ENCODE results near the gene DNAJC6.

DNAJC6 gene

DNA sequence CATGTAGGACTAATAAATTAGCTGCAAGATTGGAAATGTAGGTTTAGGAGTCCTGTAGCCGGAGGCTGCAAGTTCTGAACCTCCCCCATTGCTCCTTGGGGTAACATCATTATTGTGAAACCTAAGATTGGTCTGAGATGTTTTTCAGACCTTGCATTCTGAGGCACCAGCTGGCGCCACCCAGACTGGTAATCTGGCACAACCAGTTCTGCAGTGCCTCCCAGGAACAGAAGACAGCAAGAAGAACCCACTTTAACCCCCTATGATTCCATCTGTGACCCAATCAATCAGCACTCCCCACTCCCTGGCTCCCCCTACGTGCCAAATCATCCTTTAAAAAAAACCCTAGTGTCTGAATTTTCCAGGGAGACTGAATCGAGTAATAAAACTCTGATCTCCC lies 11.6 kb upstream of the DNAJC6 start:
- no peak for DNase-seq

GRCh38 chr1:65299328-65299727 lies 10.0 kb upstream of the DNAJC6 start:
- DNase-seq = no peak

DNA sequence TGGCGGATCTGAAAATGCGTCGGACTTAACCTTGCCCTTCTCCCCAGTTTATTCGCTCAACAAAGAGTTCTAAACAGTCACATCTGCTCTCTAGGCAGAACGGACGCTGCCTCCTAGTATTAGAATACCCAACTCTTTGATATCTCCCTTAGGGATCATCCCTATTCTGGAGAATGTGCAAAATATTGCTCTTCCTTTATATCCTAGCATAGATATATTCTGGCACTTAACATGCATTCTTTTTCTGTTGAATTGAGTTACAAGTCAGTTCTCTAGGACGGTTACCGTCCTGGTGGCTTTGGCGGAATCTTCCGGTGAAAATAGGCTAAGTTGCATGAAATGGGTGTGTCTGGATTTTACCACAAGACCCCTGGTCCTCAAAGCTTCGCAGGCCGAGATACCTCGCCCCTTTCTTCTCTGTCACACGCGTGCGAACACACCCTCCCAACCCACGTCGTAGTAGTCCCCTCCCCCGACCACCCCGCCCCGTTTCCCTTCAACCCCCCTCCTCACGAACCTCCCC lies 501 bp upstream of the DNAJC6 start:
- no peak for DNase-seq

DNA sequence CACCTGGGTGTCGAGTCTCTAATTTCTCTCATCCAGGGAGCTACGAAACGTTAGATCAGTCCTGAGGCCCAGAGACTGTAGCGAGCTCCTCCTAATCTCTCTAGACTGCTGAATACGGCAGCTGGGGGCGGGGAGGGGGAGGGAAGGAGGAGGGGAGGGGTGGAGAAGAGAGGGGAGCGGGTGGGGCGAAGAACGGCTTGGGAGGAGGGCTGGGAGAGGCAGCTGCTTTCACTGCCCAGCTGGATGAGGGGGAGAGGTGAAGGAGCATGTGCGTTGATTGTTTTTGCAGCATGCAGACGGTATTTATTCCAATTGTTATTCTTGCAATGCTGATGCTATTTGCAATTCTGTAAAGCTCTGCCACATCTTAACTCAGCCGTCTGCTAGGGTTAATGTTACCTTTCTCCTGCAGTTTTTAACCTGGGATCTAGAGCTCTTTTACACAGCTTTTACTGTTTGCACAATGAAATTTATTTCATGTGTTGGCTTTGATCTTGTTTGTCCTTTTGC lies 790 bp downstream of the DNAJC6 start:
- no peak for DNase-seq

DNA sequence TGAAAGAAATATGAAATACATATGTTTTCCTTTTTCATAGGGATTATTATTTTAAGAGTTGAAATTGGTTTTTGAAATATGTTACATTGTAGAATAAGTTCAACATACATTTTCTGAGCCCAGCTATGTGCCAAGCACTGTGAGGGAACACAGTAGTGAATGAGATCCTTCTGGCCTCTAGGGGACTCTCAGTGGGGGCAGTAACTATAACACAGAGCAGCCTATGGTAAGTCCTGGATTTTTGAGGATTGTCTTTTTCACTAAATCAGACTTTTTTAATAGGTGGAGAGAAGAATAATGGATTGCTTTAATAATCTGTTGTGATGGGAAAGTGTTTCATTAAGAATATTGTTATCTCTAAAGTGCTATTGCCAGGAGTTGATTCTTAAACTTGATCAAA lies 2.4 kb downstream of the DNAJC6 start:
- no peak for DNase-seq

GRCh38 chr1:65316233-65316632 lies 6.9 kb downstream of the DNAJC6 start:
- DNase-seq = no peak

GRCh38 chr1:65317866-65318653 lies 8.7 kb downstream of the DNAJC6 start:
- DNase-seq = no peak

DNA sequence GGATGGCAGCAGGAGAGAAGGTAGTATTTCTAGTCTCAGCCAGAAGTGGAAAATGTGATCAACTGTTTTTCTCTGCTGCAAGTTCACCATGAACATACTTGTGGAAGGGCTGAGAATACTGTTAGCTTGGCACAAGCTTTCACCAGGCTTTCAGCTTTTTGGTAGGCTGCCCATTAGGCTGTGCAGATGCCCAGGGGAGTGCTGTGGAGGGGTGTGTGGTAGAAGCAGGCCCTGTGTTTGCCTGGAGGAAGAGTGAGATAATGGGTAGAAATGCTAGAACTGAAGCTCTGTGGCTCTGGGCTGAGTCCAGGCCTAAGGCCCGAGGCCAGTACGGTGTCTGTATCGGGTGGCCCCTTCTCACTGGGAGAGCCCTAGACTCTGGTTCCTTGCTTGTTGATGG lies 9.8 kb downstream of the DNAJC6 start:
- DNase-seq = no peak

DNA sequence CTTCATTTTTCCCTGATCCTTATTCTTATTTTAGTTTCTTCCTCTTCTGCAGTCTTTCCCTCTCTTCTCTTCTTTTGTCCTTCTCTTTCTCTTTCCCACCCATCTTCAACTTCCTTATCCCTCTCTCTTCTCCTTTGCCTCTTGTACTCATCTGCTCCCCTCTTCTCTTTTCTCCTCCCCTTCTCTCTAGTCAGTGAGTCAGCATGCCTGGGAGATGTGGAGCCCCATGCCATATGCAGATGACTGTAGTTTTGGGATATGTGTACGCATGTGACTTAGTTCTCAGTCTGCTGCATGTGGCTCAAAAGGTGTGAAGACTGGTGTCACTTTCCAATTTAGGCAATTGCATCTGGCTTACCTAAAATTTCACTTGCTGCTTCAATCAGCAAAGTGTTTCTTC lies 10.4 kb downstream of the DNAJC6 start:
- DNase-seq = no peak

- no peak for DNase-seq
These were observed 12.5 kb downstream of the DNAJC6 start for GRCh38 chr1:65321879-65322278.

- DNase-seq = peak; percentile 61
These were observed 13.9 kb downstream of the DNAJC6 start for GRCh38 chr1:65323246-65323645.

GRCh38 chr1:65330021-65330420 lies 20.7 kb downstream of the DNAJC6 start:
- no peak for DNase-seq

- DNase-seq = no peak
These were observed 21.5 kb downstream of the DNAJC6 start for GRCh38 chr1:65330822-65331221.

DNA sequence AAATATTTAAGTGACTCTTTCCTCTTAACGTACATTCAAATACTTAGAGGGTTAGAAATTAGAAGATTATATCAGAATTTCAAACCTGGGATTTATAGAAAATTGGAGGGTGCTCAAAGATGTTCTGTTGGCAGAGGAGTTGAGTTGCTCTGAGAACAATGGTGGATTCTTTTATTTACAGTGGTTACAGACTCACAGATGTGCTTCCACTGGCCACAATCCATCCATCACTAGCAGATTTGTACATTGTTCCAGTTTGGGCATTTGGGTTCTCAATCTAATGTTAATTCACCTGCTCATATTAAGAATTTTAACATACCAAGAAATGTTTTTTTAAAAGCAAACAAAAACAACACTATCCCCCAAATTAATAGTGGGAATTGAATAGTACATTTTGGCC lies 23.5 kb downstream of the DNAJC6 start:
- DNase-seq = no peak

DNA sequence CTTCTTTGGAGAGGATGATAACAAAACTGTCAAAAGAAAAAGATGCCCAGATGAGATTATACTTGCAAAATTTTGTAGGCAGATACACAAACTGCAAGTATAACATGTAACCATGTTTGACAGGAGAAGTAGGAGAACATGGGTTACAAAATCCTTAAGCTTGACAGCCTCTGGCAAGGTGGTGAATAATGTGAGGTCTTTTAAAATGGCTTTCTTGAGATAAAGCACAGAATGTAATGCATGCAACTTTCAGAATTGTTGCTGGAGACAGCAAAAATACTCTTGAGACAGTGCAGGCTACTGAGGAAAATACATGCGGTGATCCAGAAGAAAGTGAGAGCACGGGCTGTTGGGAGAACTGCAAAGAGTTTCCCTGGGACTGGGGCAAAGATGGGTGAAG lies 24.7 kb downstream of the DNAJC6 start:
- DNase-seq = no peak

- no peak for DNase-seq
These were observed 30.6 kb downstream of the DNAJC6 start for GRCh38 chr1:65339866-65340468.

- DNase-seq = no peak
These were observed 32.0 kb downstream of the DNAJC6 start for GRCh38 chr1:65341381-65341780.

DNA sequence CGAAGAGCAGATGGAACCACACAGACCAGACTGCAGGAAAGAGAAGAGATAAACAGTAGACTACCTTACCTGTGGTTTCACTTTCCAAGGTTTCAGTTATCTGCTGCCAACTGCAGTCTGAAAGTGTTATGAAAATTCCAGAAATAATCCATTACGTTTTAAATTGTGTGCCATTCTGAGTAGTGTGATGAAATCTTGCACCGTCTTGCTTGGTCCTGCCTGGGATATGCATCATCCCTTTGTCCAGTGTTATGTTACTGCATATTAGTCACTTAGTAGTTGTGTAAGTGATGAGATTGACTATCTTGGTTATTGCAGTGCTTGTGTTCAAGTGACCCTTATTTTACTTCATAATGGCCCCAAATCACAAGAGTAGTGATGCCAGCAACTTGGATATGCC lies 33.9 kb downstream of the DNAJC6 start:
- peak; percentile 58 for DNase-seq

DNA sequence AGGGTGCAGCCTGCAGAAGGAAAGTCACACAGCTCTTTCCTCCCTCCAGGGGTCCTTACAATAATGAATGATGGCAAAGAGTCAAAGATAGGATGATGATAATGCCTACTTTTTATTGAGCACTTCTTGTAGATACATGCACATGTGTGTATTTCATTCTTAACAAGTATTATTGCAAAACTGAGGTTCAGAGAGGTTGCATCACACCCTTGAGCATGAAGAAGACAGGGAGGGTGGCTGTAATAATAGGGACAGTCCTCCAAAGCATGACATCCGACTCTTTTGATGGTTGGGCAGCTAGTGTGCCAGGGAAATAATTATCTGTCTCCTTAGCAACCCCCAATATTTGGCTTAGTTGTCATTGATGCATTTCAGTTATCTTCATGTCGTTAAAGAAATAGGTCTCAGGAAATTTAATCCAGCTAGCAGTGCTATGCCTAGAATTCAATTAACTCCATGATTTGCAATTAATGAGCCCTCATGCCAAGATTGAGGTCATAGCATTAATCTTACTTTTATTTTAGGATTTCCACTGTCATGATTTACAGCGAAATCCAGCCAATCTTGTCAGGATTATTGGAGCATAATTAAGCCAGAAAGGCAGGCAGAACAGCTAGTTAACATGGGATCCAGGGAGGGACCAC lies 35.0 kb downstream of the DNAJC6 start:
- DNase-seq = peak; percentile 7

GRCh38 chr1:65346190-65346589 lies 36.8 kb downstream of the DNAJC6 start:
- no peak for DNase-seq

DNA sequence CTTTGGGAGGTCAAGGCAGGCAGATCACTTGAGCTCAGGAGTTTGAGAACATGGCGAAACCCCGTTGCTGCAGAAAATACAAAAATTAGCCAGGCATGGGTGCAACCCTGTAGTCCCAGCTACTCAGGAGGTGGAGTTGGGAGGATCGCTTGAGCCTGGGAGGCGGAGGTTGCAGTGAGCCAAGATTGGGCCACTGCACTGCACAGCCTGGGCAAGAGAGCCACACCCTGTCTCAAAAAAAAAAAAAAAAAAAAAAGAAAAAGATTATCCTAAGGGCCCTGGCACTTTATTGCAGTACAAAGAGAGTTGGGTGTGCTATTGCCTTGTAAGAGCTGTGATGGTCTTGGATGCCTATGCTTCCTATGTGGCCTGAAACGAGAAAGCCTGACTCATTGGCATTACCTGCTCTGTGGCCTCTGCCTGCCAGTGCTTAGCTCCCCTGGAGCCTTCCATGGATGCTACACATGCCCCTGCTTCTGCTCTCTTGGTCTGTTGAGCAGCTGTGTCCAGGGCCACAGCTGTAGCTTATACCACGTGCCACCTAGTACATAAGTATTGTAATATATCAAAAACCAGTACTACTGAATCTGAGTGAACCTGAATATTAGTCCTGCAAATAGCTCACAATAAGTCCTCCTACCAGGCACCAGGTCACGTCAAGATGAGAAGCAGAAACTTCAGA lies 45.8 kb downstream of the DNAJC6 start:
- no peak for DNase-seq

DNA sequence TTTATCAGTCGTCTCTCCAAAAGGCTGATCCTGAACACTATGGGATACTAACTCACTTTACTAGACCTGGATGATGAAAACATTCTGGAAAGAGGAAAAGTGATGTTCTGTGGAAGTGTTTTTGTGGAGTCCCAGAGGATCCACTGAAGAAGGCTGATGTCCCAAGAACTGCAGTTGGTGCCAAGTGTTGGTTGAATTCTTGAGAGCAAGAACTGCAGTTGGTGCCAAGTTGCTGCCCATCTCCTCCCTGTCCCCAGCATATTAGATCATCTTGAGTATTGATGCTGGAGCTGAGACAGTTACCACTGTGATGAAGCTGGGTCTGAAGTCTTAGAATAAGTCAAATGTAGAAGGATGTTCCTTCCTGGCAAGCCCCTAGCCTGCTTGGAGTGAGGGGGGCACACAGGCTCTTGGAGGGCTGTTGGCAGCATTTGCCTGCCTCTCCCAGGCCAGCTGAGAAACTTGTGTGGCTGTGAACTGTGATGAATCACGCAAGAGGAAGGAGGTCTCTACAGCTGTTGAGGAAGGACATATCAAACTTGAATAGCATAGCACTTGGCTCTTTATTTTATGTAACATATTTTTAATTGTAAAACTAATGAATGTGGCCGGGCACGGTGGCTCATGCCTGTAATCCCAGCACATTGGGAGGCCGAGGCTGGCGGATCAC lies 48.1 kb downstream of the DNAJC6 start:
- no peak for DNase-seq

DNA sequence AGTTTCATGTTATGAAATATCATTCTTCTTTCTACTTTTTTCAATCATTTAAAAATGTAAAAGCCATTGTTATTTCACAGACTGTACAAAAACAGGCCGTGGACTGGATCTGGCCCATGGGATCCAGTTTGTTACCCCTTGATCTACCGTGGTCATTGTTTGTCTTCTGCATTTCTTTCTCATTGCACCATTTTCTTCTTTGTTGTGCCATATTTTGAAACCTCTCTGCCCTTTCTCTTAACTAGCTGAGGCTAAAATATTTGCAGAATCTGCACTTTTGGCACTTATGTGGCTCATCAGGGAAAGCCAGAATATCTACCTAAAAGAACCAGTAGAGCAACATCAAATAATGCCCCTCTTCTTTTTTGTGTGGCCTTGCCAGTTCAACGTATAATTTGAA lies 50.5 kb downstream of the DNAJC6 start:
- no peak for DNase-seq

All from inflammatory macrophage treated with lipopolysaccharide for 4 hours (primary cell).